ENCODE data around the gene CEP43. TPM values are rescaled to one million over a fixed set of nuclear protein-coding genes. Genes with fewer than 3 reads are reported as not detected.

Gene CEP43
- total RNA-seq, 1 experiment from 2014 or later = 25.1 TPM

- H3K36me3 Mint-ChIP-seq = peaks cover 73% of the 10 kb centered on the region
- H3K27ac Mint-ChIP-seq = no peak overlapping the region
- CTCF ChIA-PET = no interaction called here
- H3K4me3 Mint-ChIP-seq = no peak overlapping the region
- DNase-seq (ENCODE audit: low spot score) (no peak), ATAC-seq (no peak)
- TF ChIP-seq SP1 (CRISPR knock-in tag; conservative IDR thresholded peaks at IDR 0.05) (no peak), ZNF219 (CRISPR knock-in tag; IDR thresholded peaks at IDR 0.05; ENCODE audit: borderline replicate concordance) (no peak), ESRRA (CRISPR knock-in tag; IDR thresholded peaks at IDR 0.05; ENCODE audit: borderline replicate concordance) (no peak), CDX4 (CRISPR knock-in tag; IDR thresholded peaks at IDR 0.05; ENCODE audit: borderline replicate concordance) (no peak), AR (CRISPR knock-in tag; IDR thresholded peaks at IDR 0.05) (no peak)
- H3K9me3 Mint-ChIP-seq = no peaks in the 10 kb centered on the region
- POLR2A ChIA-PET = no interaction called here
- H3K4me1 Mint-ChIP-seq = no peaks in the 10 kb centered on the region
- no peaks in the 10 kb centered on the region for H3K27me3 Mint-ChIP-seq (ENCODE audit: low read depth)
Measured at GRCh38 chr6:167034056-167034455, 34.9 kb downstream of the CEP43 start.

- DNase-seq (ENCODE audit: low spot score) (no peak), ATAC-seq (no peak)
- Mint-ChIP-seq H3K36me3 (peaks cover 70% of the 10 kb centered on the region), H3K9me3 (no peaks in the 10 kb centered on the region; the same call in 1 of the 2 replicates), H3K4me1 (no peaks in the 10 kb centered on the region), H3K27me3 (ENCODE audit: low read depth) (no peaks in the 10 kb centered on the region), H3K27ac (no peak overlapping the region), H3K4me3 (no peak overlapping the region)
- ChIA-PET CTCF (no interaction called here), POLR2A (no interaction called here)
- TF ChIP-seq MLX (CRISPR knock-in tag; IDR thresholded peaks at IDR 0.05) = no peak
Measured at GRCh38 chr6:167037762-167038161, 38.6 kb downstream of the CEP43 start.

- Mint-ChIP-seq H3K27me3 (ENCODE audit: low read depth) (no peaks in the 10 kb centered on the region), H3K9me3 (no peaks in the 10 kb centered on the region), H3K4me1 (peaks cover 3% of the 10 kb centered on the region), H3K4me3 (no peak overlapping the region), H3K36me3 (peaks cover 18% of the 10 kb centered on the region), H3K27ac (peak overlapping the region; percentile 66)
- ATAC-seq = peak; percentile 81
- CTCF ChIA-PET = interaction anchor here (0.9 to 3.0 kb wide), 12 partner anchors 13 to 270 kb away, joined by 3 to 23 read pairs (median 3); no protein-coding TSS in a partner anchor
- TF ChIP-seq HMGA2 (CRISPR knock-in tag; IDR thresholded peaks at IDR 0.05) (no peak), USF1 (CRISPR knock-in tag; IDR thresholded peaks at IDR 0.05) (no peak), GTF2I (CRISPR knock-in tag; conservative IDR thresholded peaks at IDR 0.05) (no peak), JAZF1 (CRISPR knock-in tag; IDR thresholded peaks at IDR 0.05) (no peak), NFE2L1 (CRISPR knock-in tag; IDR thresholded peaks at IDR 0.05) (no peak), MYBL2 (CRISPR knock-in tag; IDR thresholded peaks at IDR 0.05) (no peak), ZNF219 (CRISPR knock-in tag; IDR thresholded peaks at IDR 0.05; ENCODE audit: borderline replicate concordance) (no peak)
- peak; percentile 19 for DNase-seq (ENCODE audit: low spot score)
- POLR2A ChIA-PET = no interaction called here
Measured at GRCh38 chr6:167044696-167045095, 45.5 kb downstream of the CEP43 start.

GRCh38 chr6:167045828-167046580 is 46.8 kb downstream of the CEP43 start:
- peak; percentile 35; the same call in 1 of the 2 replicates for ATAC-seq
- no peaks in the 10 kb centered on the region for H3K9me3 Mint-ChIP-seq
- DNase-seq (ENCODE audit: low spot score) = peak; percentile 41
- peak; percentile 26; the same call in 1 of the 2 replicates for TF ChIP-seq CTCF (IDR thresholded peaks at IDR 0.05)
- peak; percentile 90; the same call in 1 of the 2 replicates for TF ChIP-seq ZNF512 (CRISPR knock-in tag; IDR thresholded peaks at IDR 0.05; ENCODE audit: borderline replicate concordance)
- no peak for TF ChIP-seq FOXP4 (CRISPR knock-in tag; IDR thresholded peaks at IDR 0.05)
- no peak for TF ChIP-seq GABPB1 (CRISPR knock-in tag; IDR thresholded peaks at IDR 0.05)
- H3K27ac Mint-ChIP-seq = no peak overlapping the region
- no peak overlapping the region for H3K4me3 Mint-ChIP-seq
- peaks cover 8% of the 10 kb centered on the region for H3K36me3 Mint-ChIP-seq
- ChIA-PET POLR2A (no interaction called here), CTCF (interaction anchor here (0.6 to 3.0 kb wide), 13 partner anchors 8 to 271 kb away, joined by 3 to 23 read pairs (median 3); partner anchors contain the start of gene CEP43)
- H3K4me1 Mint-ChIP-seq = peaks cover 3% of the 10 kb centered on the region
- no peaks in the 10 kb centered on the region for H3K27me3 Mint-ChIP-seq (ENCODE audit: low read depth)
